HG02571 (cell line): ENCODE results near the gene SETD1A.
A peak's percentile ranks its signal among the peaks of the same experiment; 100 is the strongest.

Experiments
- ATAC-seq: cut with Tn5 transposase; IDR thresholded peaks from one replicate; pipeline ENCODE4 v1.9.1; 2021; ENCODE audit warnings: mild to moderate bottlenecking, moderate library complexity; ENCODE audit not compliant: unreplicated experiment

SETD1A gene

GRCh38 chr16:30953111-30953510, 4.4 kb upstream of the SETD1A start:
- no peak for ATAC-seq

GRCh38 chr16:30953511-30954124, 3.9 kb upstream of the SETD1A start:
- no peak for ATAC-seq

- no peak for ATAC-seq
Observed at GRCh38 chr16:30954993-30955392, 2.6 kb upstream of the SETD1A start.

GRCh38 chr16:30956601-30957455, 726 bp upstream of the SETD1A start:
- ATAC-seq, result peak; percentile 40

- peak; percentile 28 for ATAC-seq
Observed at GRCh38 chr16:30958175-30959079, 873 bp downstream of the SETD1A start.

GRCh38 chr16:30961384-30961783, 3.8 kb downstream of the SETD1A start:
- no peak for ATAC-seq

GRCh38 chr16:30963925-30964511, 6.5 kb downstream of the SETD1A start:
- ATAC-seq, result no peak

- no peak for ATAC-seq
Observed at GRCh38 chr16:30964574-30965226, 7.1 kb downstream of the SETD1A start.

GRCh38 chr16:30965436-30965835, 7.9 kb downstream of the SETD1A start:
- ATAC-seq, result no peak

- no peak for ATAC-seq
Observed at GRCh38 chr16:30966033-30966619, 8.6 kb downstream of the SETD1A start.

- ATAC-seq, result no peak
Observed at GRCh38 chr16:30967795-30968194, 10.2 kb downstream of the SETD1A start.

GRCh38 chr16:30969246-30969842, 11.8 kb downstream of the SETD1A start:
- ATAC-seq, result no peak

GRCh38 chr16:30971298-30971697, 13.7 kb downstream of the SETD1A start:
- ATAC-seq, result no peak

- ATAC-seq, result no peak
Observed at GRCh38 chr16:30972872-30973271, 15.3 kb downstream of the SETD1A start.

GRCh38 chr16:30974348-30974747, 16.8 kb downstream of the SETD1A start:
- no peak for ATAC-seq

GRCh38 chr16:30976486-30976885, 18.9 kb downstream of the SETD1A start:
- no peak for ATAC-seq

- no peak for ATAC-seq
Observed at GRCh38 chr16:30977502-30977901, 19.9 kb downstream of the SETD1A start.

GRCh38 chr16:30979170-30980022, 21.8 kb downstream of the SETD1A start:
- no peak for ATAC-seq

GRCh38 chr16:30980023-30980371, 22.4 kb downstream of the SETD1A start:
- no peak for ATAC-seq
